Pons (tissue), 1 donor: Measurements from ENCODE around the gene PRCD.

Experiments
- DNase-seq: peaks from one replicate; pipeline ENCODE4 v3.0.0-alpha.2; 2016; ENCODE audit warnings: low spot score

The PRCD gene

GRCh38 chr17:76539631-76540271 lies at the start of gene PRCD:
TSS of gene PRCD (plus strand) at chr17:76540044. CDS start at chr17:76540142, 98 bp downstream.
- DNase-seq: no peak

DNA sequence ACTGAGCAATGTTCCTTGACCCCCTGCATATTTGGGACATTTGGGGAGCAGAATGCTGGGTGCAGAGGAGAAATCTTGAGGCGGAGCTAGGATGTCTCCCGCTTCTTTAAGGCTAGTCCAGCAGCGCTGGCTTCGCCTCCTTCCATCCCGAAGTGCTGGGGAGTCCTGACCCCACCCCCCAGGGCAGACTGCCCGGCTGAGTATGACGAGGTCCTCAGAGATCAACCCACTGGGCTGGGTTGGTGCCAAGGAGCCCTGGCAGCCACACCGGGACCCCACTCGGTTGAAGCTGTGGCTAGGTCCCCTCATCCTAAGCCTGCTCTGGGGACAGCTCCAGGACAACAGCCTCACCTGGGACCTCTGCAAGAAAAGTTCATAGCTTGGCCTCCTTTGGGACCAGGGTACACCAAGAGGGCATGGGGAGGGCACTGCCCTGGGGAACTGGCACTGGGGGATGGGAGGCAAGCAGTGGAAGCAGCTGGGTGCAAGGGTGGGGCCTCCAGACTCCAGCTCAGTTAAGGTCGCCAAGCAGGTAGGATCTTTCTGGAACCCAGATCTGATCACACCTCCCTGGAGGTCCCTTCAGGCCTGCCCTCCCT lies 49.6 kb upstream of the PRCD start:
- no peak for DNase-seq

DNA sequence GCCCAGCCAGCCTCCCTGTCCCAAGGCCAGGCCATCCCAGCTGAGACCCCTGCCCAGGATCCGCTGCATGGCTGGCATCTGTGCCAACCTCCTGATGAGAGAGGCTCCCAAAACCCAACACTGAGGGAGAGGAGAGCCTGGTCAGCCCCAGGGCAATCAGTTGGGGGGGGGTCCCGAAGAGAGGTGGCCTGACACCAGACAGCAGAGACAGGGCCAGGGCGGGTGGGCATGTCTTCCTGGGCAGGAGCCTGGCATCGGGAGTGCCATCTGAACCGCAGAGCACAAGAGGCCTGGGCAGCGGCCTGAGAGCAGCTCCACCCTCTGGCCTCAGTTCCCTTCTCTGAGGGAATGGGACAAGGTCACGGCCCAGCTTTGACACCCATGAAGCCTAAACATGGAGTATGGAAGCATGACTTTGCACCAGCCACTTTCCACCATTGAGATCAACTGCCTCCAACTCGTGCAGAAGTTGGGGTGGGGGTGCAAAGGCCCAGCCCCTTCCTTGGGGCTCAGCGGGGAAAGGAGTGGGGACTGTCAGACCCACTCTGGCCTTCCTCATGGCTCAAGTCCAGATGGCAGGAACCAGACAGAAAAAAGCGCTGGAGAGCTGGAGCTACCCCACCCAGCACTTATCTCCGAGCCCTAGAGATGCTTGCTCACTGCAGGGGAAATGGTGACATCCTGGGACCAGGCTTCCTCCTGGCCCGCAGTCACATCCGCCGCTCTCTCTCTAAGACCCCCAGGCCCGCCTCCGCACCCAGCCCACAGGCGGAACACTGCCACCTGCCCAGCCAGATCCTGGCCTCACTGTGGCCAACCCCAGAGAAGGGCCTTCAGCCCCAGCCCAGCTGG lies 48.3 kb upstream of the PRCD start:
- no peak for DNase-seq

DNA sequence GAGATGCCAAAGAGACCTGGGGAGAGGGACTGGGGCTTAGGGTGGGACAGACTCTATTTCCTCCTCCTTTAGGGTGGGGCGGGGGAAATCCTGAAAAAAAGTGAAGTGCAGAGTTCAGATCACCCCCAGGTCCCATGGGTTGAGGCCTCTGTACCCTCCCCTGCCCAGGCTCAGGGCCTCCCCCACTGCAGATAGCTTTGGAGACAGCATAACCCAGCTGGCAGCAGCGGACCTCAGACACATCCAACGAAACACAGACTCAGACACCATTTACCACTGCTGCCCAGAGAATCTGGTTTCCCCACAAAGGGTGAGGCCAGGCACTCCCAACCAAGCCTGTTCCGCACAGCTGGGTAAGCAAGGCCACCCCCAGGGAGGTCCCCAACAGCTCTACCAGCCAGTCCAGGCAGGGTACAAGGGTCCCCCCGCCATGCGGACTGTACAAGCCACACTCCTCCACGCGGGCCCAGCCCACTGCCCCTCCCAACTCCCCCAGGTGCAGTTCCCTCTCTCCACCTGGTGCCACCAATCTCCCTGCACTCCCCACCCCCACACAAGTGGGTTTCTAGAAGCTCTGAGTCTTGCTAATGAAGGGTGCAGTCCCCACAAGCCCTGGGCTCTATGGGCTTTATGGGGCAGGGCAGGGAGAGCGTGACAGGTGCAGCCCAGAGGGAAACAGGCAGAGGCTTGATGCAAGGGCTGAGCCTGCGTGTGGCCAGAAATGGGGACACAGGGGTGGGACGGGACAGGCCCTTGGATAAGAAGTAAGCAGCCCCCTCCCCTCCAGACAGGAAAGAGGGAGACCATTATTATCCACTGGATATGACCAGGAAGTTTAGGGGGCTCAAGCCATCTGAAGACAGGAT lies 47.5 kb upstream of the PRCD start:
- DNase-seq: no peak

DNA sequence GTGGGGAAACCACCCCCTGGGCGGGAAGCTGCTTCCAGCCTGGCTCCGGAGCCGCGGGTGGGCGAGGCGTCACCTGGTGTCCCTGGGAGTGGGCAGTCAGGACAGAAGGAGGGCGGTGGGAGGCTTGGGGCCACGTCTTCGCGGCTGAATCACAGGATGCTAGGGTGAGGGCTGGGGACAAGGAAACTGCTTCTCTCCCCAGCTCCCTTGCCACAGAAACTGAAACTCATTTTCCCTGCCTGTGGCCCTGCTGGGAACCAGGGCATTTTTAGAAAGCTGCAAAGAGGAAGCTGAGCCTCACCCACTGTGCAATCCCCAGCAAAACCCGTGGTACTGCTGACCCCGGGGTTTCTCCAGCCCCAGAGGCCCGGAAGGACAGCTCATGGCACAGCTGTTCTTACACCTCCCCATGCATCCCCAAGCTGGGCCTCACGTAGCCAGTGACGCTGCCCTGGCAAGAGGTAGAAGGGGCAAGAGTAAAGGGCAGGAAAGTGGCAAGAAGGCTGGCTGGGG lies 46.8 kb upstream of the PRCD start:
- DNase-seq: peak; percentile 84

DNA sequence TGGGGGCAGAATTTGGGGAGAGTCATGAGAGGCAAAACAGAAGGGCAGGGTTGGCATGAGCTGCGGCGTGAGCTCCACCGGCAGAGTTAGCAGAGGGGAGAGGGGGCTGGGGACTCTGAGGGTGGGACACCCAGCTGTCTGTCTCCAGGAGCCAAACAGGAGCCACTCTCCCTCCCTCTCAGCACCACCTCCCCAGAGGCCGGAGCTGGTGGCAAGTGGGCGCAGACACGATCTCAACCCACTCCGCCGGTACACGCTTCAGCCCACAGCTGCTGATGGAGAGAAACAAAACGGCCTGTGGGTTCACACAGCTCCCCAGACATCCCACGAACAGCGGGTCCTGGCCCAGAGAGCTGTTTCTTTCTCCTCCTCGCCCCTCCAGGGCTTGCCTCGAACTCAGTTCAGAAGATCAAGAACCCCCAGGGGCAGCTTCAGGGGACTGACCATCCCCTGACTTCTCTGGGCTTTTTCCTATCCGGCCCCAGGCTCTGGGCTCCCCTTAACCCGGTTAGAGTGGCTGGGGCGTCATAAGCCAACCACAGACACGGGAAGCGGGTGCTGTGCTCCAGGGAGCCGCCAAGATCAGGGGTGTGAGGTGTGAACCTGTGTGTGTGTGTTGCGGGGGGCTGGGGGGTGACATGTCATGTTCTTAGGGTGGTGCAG lies 46.2 kb upstream of the PRCD start:
- DNase-seq: no peak

DNA sequence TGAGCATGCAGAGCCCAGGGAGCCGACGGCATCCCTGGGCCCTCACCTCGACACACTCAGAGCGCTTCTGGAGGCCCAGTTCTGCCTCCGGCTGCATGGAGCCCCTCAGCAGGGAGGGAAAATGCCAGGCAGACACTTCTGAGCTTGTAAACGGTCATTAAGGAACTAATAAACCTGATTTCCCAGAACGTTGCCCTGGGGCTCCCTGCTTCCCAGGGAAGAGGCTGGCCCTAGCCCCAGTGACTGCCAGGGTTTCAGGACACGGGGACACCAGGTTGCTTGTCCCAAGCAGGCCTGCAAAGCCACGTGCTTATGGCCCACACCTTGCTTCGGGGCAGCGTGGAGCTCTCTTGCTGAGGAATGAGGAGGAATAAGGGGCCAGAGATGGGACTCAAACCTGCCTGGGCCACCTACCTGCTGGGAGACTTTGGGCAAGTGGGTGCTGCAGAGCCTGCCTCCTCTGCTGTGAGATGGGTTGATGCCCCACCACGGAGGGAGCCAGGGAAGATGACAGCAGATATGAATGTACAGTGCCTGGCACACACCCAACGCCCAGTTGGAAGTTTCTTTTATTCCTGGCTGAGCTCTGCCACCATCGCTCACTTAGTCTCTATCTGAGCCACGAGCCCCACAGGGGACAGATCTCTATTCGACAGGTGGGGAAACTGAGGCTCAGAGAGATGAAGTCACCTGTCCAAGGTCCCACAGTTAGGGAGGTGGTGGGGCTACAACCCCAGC lies 44.0 kb upstream of the PRCD start:
- no peak for DNase-seq

GRCh38 chr17:76496464-76496863 lies 43.4 kb upstream of the PRCD start:
- DNase-seq: no peak

GRCh38 chr17:76497699-76497978 lies 42.2 kb upstream of the PRCD start:
- DNase-seq: no peak

DNA sequence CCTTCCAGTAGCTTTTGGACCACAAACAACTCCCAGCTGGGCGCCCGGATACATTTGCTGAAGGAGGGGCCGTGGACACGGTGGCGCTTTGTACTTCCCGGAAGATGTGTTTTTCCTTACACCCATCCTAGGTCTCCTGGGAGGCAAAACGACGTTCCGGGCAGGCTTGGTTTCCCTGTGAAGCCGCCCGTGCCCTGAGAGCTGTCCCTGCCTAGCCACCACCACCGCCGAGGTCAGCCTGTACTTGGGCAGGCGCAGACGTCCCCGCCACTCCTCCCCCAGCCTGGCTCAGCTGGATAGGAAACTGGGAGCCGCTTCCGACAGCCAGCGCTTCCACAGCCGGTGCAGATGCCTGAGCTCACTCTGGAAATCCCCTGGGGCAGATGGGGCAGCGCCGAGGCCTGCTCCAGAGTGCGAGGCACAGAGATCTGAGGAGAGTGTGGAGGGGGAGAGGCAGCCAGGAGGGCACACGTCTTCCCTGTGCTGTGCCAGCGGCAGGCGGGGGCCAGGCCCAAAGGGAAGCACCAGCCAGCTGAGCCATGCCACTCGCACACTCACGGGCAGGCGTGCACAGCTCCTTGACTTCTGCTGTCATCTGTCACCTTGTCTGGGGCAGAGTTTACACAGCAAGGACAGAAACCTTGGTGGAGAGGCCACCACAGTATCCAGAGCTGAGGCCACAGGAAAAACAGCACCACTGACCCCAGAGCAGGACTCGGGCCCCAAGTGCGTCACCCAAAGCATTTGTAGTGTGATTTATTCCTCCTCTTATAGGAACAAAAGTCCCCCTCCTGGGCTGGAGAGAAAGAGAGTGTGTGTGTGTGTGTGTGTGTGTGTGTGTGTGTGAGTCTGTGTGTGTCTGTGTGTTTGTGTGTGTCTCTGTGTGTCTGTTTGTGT lies 41.6 kb upstream of the PRCD start:
- DNase-seq: peak; percentile 53

- DNase-seq: no peak
Measured at GRCh38 chr17:76498876-76499251, 41.0 kb upstream of the PRCD start.

DNA sequence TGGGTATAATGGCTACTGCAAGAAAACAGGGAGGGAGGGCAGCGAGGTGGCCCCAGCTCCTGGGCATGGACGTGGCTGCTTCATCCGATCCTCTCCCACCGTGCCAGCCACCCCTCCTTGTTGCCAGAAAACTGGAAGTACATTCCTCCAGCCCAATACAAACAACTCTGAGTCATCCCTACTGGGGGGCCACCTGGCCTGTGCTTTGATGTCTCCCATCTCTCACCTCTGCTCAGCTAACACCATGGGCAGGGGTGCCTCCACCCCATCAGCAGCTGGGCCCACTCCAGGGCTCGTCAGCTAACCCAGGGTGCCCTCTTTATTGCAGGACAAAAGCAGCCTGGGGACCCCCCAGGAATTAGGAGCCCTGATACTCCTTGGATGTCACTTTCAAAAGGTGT lies 40.6 kb upstream of the PRCD start:
- no peak for DNase-seq

DNA sequence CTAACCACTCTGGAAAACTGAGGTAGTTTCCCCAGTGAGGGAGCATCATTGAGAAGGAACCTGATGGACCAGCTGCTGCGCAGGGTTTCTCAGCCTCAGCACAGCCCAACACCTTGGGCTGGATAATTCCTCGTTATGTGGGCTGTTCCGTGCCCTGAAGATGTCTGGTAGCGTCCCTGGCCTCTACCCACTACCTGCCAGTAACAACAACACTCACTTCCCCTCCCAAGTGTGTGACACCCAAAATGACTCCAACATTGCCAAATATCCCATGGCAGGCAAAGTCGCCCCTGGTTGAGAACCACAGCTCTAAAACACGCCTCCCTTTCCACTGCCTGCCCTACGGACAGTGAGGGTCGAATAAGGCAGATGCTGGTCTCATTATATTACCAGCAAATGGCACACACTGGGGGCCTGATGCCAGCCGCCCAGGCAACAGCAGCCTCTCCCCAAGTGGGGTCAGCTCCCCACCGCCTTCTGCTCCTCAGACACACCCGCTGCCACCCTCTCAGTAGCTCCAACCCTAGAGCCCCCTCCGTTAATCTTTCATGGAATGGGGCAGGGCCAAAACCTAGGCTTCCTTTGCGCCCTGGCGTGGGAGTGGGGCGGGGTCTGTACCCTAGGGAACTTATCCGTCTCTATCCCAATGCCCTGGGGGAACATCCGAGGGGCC lies 39.6 kb upstream of the PRCD start:
- no peak for DNase-seq

DNA sequence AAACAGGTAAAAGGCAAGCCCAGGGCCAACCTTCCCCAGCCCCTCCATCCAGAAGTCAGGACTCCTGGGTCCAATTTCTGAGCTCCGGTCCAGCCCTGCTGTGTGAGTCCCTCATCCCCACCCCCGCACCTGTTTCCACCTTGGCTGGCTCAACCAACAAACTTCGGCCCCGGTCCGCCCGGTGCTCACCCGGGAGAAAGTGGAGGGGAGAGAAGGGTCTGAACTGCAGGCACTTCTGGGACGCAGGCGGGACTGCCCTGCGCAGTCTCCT lies 39.2 kb upstream of the PRCD start:
- DNase-seq: no peak

- DNase-seq: peak; percentile 68
Measured at GRCh38 chr17:76501018-76501826, 38.6 kb upstream of the PRCD start, which contains the start of gene RHBDF2. TSS of gene RHBDF2 (minus strand) at chr17:76501423. CDS start at chr17:76481524, 19,899 bp downstream.

DNA sequence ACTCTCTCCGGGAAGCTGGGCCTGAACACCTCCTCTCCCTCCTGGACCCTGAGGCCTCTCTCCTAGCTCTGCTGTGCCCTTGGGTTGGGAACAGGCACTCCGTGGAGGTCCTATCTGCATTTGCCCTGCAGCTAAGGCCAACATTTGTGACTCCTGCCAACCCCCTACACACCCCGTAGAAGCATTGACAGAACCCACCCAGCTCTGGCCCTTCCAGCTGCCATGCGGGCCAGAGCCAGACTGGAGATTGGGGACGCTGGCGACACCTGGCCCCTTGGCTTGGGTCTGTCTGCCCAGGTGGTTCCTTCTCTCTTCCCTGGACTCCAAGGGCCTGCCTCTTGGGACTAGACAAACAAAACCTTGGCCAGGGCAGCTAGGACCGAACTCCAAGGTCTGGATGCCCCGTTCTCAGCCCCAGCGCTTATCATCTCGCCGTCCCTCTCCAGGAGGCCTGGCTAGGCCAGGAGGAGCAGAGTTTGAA lies 38.0 kb upstream of the PRCD start:
- DNase-seq: no peak

DNA sequence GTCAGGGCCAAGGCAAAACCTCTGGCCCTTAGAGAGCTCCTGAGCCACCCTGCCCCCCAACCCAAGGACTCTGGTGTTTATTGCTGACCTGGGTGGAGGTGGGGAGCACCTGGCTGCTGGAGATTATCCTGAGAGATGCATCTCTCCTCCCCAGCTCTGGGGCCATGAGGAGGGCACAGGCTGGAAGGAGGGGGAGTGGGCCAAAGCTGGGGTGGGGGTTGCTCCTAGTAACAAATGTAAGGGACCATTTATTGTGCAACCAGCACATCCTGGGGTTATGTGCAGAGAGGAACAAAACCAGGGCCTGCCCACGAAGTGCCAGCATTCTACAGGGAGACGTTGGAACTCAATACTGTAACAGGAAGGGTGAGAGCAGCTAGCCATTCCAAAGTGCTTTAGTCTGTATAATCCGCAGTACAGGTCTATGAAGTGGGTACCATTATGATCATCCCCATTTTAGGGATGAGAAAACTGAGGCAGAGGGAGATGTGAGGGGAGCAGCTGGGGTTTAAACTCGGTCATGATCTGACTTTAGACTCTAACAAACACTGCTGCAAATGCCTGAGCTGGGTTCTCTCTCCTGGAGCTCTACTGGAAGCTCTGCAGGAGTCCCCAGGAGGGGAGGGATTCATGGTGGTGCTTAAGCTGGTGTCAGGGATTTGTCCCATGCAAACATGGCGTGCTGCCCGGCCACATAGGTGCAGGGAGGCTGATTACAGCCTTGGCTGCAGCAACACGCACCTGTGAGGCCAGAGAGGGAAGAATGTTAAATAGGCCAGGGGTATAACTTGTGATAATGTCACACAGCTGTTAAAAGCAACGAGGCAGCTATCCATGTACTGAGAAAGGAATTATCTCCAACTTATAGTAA lies 37.3 kb upstream of the PRCD start:
- DNase-seq: no peak

- no peak for DNase-seq
Measured at GRCh38 chr17:76504117-76504516, 35.7 kb upstream of the PRCD start.
